ENCODE data around the gene ZNHIT2.

The ZNHIT2 gene

DNA sequence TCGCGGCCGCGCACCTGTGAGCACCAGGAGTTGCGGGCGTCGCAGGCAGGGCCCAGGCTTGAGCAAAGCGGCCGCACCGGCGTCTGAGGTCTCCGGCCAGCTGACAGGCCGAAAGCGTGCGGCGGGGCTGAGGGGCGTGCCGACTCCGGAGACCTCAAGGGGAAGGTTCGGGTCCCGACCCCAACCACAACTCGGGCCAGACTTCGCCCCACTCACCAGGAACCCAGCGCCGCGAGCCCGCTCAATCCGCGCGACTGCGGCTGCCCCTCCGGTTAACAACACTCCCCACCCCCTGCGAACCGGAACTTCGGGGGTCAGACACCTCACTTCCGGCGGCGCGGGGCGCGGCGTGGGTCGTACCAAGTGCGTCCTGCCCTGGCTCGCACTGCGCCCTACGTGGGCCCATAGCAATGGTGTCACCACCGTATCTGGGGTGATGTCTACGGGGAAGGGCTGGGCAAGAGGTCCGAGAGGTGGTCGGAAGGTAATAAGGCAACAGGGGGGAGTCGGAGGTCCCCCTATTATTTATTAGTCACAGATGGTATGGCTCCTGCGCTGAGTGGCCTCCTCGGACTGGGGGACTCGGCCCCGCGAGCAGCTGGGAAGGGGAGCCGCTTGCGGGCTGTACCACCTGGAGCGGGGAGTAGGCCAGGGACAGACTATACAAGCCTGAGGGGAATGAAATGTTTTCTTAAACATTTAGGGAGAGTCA lies 16.9 kb upstream of the ZNHIT2 start, which contains the start of gene SYVN1:
Gene SYVN1, minus strand, starts transcription at position 280 of the 712 bp plus-strand sequence. CDS start 918 bp downstream, outside the sequence.
- DNase-seq = peak; percentile 93

DNA sequence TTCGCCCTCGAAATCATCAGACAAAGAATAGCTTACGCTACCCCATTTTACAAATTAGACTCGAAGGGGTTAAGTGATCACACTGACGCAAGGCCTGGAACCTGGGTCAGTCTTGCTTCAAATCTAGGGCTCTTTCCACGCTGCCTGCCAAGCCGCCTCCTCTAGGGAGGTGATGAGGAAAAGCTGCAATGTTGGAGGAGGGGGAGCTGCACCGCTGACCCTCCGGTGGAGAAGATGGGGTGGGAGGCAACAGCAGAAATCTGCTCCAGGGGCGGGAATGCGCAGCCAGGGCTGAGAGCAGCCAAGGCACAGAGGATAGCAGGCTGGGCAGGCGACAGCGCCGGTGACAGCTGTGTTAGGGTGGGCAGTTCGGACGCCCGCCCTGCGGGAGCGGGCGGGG lies 16.2 kb upstream of the ZNHIT2 start:
- no peak for DNase-seq

DNA sequence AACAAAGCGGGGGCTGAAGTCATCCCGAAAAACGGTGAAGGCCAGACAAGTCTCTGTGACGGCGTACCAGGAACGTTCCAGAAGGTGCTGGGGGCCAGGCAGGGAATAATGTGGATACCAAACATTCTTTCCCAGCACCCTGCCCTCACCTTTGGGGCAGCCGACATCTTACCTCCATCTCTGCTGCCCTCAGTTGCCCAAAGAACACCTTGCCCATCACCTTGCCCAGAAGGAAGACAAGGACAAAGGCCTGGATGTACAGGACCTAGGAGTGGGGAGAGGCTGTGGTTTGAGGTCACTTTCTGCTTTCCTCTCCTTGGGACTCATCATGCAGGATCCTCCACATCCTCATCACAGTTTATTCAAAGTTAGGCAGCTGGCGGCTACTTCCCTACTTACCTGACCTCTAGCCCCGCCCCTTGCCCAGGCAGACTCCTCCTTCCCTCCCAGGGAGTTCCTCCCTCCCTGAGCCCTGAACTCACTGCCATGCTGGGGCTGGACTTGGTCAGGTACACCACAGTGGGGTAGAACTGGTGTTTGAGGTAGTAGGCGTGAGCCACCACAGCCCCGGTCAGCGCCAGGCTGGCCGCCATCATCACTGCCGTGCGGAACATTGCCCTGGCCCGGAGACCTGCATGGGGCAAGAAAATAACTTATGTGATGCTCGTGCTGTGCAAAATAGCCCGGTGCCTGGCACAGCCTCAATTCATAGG lies 15.6 kb upstream of the ZNHIT2 start:
- peak; percentile 69 for DNase-seq

DNA sequence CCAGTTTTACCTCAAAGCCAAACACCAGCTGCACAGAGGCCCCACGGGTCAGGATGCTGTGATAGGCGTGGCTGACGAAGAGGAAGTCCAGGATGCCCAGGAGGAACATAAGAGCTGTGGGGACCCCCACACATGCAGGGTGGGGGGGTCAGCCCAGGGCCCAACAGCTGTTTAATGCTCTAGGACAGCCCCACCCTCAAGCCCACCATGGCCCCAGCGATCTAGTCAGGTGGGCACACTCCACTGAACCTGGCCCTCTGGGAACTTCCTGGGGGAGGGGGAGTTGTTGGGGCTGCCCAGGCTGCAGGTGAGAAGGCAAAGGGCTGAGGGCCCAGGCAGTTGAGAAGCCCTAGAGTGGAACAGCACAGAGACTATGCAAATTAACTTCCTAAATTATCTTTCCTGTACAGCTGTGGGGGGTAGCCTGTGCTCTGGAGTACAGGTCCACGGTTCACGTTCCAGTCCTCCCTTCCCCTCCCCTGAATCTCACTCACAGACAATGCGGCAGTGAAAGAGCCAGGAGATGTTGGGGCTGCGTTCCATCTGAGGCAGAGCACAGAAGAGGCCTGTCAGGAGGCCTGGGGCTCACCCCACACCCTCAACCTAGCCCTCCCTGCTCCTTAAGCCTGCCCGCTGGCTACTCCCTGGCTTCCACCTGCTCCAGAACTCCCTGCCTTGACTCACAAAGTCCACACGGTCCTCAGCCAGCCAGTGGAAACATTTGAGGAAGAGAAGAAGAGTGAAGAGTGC lies 14.9 kb upstream of the ZNHIT2 start:
- no peak for DNase-seq

DNA sequence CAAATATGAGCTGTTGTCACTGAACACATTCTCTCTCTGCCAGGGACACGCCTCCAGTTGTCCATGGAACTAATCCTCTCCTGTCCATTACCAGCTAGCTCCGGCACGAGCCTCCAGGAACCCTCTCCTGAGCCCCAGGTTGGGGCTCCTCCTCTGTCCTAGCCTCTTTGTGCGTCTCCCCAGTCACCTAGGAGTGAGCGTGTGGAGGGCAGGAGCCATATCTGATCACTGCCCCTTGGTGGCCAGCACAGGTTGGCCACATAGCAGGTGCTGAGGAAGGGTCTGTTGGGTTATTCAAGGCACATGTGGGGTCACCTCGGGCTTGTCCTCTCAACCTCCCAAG lies 14.4 kb upstream of the ZNHIT2 start:
- DNase-seq = no peak

DNA sequence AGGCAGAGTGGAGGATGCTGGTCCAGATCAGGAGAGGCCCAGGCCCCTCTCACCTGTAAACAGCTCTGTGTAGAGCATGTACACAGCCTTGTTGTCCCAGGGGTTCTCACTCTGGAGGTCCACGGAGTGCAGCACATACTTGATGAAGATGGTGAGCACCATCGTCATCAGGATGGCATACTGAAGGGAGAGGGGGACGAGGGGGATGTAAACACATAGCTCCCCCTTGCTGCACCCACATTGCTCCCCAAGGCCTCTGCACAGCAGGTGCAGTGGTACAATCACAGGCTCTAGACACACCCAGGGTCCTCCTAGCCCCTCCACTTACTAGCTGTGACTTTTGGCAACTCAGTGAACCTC lies 13.9 kb upstream of the ZNHIT2 start:
- DNase-seq = no peak

DNA sequence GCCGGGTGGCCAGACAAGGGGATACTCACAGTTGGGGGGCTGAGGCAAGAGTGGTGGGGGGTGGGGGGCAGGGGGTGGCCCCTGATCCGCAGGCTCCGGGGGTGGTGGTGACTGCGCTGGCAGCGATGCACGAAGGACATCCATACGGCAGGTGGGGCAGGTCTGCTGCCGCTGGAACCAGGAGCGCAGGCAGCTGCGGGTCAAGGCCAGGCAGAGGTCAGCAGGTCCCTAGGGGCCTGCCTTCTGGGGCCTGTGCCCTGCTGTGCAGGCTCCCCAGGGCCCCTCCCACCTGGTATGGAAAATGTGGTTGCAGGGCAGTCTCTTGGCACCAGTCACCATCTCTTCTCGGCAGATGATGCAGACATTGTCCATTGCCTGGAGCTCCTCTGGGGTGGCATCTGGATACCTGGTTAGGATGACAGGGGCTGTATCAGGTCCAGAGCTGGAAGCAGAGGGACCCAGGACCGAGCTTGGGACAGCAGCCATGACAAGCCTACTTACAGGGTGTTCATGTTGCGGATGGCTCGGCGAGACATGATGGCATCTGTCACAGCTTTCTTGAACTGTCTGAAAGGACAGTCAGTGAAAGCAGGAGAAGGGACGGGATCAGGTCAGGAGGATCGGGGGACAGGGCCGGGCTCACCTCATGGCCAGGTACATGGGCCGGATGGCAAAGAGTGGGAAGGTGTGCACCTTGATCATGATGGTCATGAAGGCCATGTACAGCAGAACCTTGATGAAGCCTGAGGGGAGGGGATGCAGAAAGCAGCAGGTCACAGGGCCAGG lies 13.3 kb upstream of the ZNHIT2 start:
- no peak for DNase-seq

DNA sequence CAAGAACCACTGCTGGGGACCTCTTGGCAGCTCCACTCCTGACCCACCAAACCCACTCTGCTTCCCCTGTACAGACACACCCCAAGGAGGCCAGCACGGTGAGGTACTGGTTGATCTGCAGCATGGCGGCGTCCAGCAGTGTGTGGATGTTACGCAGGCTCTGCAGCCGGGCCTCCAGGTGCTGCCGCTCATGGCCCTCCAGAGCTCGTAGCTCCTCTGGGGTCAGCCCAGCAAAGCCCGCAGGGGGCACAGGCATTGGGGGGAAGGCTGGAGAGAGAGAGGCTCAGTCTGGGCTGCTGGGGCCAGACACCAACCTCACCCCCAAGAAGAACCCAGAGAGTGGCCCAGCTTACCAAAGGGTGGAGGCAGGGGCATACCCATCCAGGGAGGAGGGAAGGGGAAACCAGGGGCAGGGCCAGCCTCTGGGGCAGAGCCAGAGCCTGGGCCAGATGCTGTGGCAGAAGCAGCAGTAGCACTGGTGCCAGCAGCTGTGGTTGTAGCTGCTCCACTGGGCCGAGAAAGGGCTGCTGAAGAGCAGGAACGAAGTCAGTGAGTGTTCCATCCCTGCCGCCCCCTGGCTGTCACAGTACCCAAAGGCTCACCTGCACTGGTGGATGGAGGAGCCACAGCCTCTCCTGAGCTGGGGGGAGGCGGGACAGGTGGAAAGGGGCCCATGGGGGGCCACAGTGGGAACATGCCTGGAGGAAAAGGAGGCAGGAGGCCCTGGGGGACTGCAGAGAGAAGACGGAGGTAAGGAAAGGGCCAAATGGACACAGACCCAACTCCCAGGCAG lies 12.3 kb upstream of the ZNHIT2 start:
- DNase-seq = no peak

DNA sequence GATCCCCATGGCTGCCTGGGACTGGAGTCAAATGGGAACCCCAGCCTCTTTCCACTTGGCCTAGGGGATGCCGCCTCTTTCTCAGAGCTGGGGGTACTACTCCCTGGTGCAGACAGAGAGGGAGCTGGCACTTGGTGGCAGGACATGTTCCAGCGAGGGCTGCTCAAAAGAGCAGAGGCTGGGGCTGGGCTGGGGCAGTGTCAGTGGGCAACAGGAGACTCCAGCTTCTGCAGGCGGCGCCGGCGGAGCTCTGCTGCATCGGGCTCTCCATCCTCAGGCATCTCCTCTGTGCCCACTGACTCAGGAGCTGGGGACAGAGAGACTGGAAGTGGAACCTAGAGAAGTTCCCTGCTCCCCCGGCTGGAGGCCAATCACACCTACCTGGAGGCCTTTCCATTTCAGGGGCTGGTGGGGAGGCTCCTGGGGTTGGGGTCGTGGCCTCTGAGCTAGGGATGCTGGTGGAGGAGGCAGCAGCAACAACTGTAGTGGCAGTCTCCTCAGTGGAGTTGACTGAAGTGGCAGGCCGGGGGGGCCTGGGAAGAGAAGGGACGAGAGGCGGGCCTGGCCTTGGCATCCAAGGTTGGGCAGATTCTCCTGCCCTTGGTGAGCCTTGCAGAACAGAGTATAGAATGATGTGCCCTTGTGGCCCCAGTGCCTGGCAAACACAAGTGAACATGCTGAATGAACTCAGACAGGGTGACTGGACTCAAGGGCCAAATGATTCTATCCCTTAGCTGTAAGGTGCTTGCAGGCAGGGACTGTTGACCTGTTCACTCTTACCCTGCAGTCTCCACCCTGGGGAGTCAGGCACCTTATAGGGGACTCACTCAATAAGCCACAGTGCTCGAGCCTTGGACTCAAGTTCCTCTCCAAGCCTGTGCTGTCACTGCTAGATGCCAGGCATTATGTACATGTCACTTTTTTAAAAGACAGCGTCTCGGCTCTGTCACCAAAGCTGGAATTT lies 11.0 kb upstream of the ZNHIT2 start:
- no peak for DNase-seq

DNA sequence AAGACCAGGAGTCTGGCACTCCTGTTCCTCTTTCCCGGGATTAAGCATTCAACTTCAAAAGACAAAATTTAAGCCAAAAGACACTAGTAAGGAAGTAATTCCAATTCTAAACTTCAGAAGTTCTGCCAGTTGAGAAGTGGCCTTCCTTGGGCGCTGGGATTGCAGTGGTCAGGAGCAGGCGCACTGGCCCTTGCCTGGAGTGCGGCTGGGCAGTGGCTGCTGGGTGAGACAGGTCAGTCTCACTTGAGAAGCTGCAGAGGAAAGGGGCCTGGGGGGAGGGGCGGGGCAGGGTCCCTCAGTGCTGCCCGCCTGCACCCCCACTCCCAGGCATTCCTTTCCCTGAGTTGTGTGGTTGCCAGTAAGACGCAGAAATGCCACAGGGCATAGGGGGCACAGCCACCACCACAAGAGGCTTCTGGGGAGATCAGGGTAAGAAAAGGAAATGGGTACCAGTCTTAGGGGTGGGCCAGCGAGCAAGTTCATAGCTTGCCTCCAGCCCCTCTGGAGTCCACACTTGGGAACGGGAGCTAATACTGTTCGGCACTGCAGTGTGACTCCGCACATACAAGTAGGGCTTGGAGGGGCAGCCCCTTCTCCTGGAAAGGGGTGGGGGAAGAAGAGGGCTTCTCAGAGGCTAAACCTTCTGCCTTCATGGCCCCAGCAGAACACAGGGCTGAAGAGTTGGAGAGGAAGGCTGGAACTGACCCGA lies 10.1 kb upstream of the ZNHIT2 start:
- DNase-seq = no peak

DNA sequence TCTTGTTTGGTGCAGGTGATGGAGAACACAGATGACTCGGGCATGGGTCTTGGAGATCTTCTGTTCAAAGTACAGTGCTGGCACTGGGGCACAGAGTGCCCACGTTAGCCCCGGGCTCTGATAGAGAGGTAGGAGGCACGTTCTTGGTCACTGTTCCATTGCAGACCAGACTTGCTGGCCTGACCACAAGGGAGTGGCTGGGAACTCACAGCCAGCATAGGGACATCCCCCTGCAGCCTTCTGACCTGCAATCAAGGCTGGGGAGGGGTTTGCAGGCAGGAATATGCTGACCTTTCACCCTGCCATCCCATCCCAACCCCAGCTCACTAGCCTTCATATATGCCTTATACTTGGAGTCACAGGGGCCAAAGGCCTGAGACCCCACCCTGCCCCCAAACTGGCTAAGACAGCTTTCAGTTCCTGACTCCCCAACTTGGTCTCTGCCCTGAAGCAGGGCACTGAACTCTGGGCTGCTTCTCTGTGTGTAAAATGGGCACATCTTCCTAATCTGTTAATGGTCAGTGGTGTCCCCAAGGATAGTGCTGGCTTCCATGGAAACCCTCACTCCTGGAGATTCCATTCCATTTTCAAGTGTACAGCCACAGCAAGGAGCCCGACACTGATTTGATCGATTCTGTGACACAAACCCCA lies 9.2 kb upstream of the ZNHIT2 start:
- DNase-seq = no peak

DNA sequence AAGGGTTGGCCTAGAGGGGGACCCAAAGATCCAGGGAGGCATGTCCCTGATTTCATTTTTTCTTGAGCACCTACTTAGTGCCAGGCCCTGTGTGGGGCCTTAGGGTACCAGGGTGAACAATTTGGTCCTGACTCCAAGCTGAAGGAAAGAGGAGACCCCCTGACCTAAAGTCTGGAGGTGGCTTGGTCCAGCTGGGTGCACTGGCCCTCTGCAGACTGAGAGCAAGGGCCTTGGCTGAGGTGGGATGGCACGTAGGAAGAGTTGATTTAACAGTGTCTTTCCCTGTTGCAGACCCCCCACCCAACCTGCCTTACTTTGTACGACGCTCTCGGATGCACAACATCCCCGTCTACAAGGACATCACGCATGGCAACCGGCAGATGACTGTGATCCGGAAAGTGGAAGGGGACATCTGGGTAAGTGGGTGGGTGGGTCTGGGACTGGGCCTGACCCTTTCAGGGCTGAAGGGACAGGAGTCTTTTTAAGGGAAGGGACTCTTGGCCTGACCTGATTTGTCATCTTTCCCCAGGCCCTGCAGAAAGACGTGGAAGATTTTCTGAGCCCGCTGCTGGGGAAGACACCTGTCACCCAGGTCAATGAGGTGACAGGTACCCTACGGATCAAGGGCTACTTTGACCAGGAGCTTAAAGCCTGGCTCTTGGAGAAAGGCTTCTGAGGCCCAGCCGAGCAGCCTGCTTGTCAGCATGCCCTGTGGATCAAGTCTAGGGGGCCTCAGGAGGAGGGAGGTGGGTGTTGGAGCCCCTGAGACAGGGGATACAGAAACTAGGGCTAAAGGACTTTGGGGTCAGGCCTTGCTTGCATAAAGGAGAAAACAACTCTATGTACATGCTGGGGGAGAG lies 7.9 kb upstream of the ZNHIT2 start:
- DNase-seq = no peak

DNA sequence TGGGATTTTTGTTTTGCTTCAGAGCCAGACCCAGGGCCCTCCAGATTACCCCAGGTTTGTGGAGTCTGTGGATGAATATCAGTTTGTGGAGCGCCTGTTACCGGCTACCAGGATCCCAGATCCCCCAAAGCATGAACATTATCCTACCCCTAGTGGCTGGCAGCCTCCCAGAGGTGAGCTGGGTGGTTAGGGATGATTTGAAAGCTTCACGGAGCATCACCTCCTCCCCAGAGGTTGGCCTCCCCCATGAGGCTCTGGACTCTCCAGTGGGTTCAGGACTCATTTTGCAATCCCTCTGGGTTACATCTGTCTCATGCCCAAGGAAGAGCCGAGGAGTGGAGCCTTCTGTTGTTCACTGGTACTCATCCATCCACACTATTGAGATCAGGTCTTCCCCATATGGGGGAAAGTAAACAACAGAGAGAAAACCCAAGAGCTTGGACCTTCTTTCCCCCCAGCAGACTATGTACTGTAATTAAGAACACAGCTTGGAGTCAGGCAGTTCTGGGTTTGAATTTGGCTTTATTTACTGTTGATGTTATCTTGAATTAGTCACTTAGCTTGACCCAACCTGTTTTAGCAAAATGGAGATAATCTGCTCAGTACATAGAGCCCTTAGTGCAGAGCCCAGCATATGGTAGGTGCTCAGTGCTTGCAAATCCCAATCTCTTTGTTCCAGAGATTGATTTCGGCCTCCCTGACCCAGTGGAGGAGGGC lies 7.1 kb upstream of the ZNHIT2 start:
- DNase-seq = no peak

DNA sequence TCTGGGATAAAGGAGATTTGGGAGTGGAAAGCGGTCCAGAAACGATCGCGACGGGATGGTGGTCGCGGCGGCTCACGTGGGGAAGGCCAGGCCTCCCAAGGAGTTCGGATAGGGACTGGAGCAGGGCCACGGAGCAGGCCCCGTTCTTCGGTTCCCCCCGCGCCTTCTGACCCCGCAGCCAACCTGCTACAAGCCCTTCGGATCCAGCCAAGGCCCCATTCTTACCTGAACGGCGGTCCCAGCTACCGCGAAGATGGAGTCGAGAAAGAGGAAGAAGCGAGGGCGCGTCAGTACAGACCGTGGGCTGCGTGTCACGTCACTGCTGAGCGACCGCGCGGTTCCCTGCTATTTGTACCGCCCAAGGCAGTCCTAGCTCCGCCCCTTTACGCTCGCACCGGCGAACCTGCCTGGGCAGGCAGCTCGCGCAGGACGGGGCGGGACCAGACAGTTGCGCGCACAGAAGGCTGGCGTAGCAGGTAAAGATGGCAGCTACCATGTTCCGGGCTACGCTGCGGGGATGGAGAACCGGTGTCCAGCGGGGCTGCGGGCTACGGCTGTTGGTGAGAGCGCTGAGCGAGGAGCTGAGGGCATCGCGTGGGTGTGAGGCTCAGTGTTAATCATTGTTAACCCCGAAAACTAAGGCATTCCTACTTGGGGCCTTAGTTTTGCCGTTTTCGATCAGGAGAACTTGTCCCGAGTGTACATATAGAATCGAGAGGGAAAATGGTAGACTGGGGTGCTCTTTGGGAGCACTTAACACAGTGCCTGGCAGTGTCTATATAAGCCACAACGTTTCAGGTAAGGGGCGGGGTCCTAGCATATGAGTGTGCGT lies 4.6 kb upstream of the ZNHIT2 start, which contains the start of the genes FAU and MRPL49:
Gene FAU, minus strand, starts transcription at position 270 of the 832 bp plus-strand sequence. CDS start 321 bp downstream, outside the sequence.
Gene MRPL49, plus strand, starts transcription at position 457 of the 832 bp plus-strand sequence. Its CDS starts 26 bp downstream, at position 483.
- DNase-seq = peak; percentile 99

DNA sequence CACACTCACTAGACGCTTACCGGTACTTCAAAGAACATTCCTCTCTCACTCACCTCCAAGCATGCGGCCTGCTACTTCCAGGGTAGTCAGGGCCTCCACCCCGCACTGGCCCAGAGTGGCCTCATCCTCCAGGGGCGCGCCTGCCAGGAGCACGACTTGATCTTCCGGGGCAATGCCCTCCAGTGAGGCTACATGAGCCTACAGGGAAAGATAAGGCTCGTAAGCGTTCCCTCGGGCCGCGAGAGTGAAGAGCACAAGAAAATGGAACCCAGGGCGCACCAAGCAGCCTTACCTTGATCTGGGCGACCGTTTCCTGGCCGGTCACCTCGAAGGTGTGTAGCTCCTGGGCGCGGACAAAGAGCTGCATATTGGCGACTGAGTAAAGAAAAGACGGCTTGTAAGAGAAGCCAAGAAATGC lies 4.0 kb upstream of the ZNHIT2 start:
- peak; percentile 19 for DNase-seq

DNA sequence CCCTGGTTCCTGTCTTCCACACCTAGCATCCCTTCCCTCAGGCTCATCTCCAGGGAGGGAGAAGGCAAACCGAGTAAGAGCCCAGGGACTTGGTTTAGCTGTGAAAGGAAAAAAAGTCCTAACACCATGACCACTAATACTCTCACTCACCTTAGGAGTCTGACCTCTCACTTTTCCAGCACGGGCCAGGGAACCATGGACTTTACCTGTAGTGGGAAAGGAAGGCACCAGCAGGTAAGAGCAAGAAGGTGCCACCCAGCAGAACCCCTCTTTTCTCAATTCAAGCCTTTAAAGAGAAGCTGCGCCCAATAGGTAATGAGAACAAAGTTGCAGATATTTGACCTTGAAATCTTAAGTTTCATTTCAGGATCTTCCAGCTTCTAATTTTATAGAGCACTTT lies 3.3 kb upstream of the ZNHIT2 start:
- DNase-seq = no peak

DNA sequence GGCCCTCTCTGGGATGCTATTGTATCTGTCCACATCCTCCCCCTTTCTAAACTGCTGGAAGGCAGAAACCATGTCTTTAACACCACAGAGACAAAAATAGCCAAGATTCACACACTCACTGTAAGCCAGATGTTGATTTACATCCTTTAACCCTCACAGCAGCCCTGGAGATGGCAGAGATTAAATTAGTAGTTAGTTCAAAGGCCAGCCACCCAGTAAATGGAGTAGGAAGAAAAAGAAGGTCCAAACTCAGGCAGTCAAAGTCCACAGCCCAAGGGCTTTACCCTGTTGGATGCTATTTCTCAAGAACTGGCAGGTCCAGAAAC lies 2.1 kb upstream of the ZNHIT2 start:
- no peak for DNase-seq
